Lower leg skin (tissue), 4 donors: ENCODE data around the gene SMIM31. TPM values are rescaled to one million over a fixed set of nuclear protein-coding genes. Genes with fewer than 3 reads are reported as not detected.

Experiments used
- DNase-seq, 2 donors: peaks; one replicate each; pipeline ENCODE4 v3.0.0-alpha.2; 2019; ENCODE audit warnings: low spot score in 2 of 2
- H3K4me3 ChIP-seq: fragments of 200-600 bp; sonication (generic); 2 replicates; pipeline ENCODE4 v1.5.1; 2017; ENCODE audit warnings: mild to moderate bottlenecking, low read depth; ENCODE audit not compliant: poor library complexity, severe bottlenecking
- POLR2A ChIP-seq, 2 donors: fragments of 450-650 bp; IDR thresholded peaks; one replicate each; pipeline ENCODE4 v1.6.1; 2016 to 2017; ENCODE audit warnings: antibody characterized with exemption in 2 of 2, mild to moderate bottlenecking in 1 of 2, moderate library complexity in 1 of 2
- WGBS, 2 donors: methylation state at CpG; one replicate each; pipeline ENCODE4 v1.1.5; 2018; 5-methylcytosine and 5-hydroxymethylcytosine counted together
- intact Hi-C: fragments of 100-400 bp; cut with DNase I; formaldehyde crosslinking; loops from one replicate; pipeline ENCODE4 v1.15.0; 2023; ENCODE audit warnings: low total_unique reads
- total RNA-seq, 4 donors: library from RNA; depleted of rRNA; stranded (reverse); fragments of >200 nt; gene quantifications; one replicate each; pipeline ENCODE4 v1.1.0, GENCODE V29; 2016
- TF ChIP-seq, protein P1 (sequence below), 3 donors: fragments of 450-650 bp; IDR thresholded peaks; one replicate each; pipeline ENCODE4 v1.5.1; 2016; ENCODE audit warnings: antibody characterized with exemption in 3 of 3, mild to moderate bottlenecking in 3 of 3, moderate library complexity in 2 of 3

Gene SMIM31
- total RNA-seq, 4 donors from 2014 or later = not detected

DNA sequence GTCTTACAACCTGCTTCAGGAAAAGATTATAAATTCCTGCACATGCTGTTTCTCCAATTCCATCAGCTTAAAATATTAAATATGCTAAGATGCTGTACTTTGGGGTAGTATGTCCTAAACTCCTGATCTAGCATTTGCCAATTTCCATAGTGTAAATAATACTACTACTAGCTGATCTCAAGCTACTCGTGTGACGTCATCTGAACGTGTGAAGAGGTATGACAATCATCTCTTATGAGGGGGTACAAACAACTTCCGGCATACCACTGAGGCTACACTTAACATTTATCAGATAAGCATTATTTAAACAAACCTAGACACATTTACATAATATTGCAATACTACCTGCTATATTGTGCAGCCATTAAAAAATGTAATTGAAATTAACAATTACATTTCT, 70.7 kb downstream of the SMIM31 start:
- DNase-seq = no peak
- no peak overlapping the region for H3K4me3 ChIP-seq
- intact Hi-C loops = no loop called here
- 86 to 96% methylated on average over 4 of the region's 4 CpGs for WGBS, 2 donors
- TF ChIP-seq, protein P1, sequence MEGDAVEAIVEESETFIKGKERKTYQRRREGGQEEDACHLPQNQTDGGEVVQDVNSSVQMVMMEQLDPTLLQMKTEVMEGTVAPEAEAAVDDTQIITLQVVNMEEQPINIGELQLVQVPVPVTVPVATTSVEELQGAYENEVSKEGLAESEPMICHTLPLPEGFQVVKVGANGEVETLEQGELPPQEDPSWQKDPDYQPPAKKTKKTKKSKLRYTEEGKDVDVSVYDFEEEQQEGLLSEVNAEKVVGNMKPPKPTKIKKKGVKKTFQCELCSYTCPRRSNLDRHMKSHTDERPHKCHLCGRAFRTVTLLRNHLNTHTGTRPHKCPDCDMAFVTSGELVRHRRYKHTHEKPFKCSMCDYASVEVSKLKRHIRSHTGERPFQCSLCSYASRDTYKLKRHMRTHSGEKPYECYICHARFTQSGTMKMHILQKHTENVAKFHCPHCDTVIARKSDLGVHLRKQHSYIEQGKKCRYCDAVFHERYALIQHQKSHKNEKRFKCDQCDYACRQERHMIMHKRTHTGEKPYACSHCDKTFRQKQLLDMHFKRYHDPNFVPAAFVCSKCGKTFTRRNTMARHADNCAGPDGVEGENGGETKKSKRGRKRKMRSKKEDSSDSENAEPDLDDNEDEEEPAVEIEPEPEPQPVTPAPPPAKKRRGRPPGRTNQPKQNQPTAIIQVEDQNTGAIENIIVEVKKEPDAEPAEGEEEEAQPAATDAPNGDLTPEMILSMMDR (IDR thresholded peaks at IDR 0.05) = no peak

DNA sequence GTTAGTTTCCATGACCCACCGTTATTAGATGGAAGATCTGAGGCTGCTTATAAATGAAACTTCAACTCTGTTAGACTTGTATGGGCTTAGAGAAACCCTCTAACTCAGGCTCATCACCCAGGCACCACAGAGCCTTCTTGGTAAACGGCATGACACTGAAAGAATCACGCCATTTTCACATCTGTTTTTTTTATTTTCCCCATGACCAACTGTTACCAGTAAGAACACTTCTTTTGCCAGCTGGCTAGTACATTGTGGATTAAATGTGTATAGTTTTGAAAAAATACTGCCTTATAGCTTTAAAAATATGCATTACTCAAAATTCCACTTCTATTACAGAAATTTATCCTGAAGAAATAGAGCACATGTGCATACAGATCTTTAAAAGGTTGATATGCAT, 75.0 kb downstream of the SMIM31 start:
- intact Hi-C loops = no loop called here
- WGBS, 2 donors = 68 to 79% methylated on average over 3 of the region's 3 CpGs
- H3K4me3 ChIP-seq = no peak overlapping the region
- no peak for DNase-seq
- TF ChIP-seq, protein P1 (IDR thresholded peaks at IDR 0.05) = no peak
- TF ChIP-seq POLR2A (IDR thresholded peaks at IDR 0.05) = no peak

DNA sequence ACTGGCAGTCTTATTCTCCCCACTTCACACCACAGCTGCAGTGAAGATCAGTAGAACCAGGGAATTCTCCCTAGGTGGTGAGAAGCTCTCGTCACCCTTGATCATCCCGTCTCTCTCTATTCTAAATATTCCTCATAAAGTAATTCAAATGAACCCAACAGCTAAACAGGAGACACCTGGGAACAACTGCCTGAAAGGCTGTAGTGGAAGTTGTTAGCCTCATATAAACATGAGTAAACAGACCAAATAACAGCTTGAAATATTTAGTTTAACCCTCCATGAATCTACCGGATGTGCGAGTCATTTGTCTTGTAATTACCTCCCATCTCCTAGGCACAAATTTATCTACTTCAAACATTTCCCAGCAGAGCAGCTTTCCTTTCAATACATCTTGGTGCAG, 92.6 kb downstream of the SMIM31 start:
- WGBS, 2 donors = 38 to 54% methylated on average over 4 of the region's 4 CpGs
- H3K4me3 ChIP-seq = no peak overlapping the region
- TF ChIP-seq POLR2A (IDR thresholded peaks at IDR 0.05) = no peak
- TF ChIP-seq, protein P1 (IDR thresholded peaks at IDR 0.05) = no peak
- intact Hi-C loops = no loop called here
- no peak for DNase-seq

DNA sequence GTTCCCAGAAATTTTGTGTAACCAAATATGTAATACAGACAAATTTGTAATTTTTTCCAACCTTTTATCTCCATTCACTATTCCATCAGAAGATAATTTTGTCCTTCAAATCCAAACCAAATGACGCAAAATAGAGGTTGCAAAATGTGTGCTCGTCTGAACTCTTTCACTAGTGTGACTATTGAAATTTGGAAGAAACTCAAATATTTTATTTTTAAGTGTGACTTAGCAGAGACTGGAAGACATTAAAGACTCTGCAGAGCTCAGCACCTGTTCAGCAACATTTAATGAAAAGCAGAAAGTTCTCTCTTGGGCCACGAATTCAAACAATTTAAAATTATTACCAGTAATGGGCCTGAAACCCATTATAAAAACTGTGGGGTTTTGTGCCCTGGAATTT, 93.1 kb downstream of the SMIM31 start:
- 49 to 51% methylated on average over 3 of the region's 3 CpGs for WGBS, 2 donors
- intact Hi-C loops = no loop called here

DNA sequence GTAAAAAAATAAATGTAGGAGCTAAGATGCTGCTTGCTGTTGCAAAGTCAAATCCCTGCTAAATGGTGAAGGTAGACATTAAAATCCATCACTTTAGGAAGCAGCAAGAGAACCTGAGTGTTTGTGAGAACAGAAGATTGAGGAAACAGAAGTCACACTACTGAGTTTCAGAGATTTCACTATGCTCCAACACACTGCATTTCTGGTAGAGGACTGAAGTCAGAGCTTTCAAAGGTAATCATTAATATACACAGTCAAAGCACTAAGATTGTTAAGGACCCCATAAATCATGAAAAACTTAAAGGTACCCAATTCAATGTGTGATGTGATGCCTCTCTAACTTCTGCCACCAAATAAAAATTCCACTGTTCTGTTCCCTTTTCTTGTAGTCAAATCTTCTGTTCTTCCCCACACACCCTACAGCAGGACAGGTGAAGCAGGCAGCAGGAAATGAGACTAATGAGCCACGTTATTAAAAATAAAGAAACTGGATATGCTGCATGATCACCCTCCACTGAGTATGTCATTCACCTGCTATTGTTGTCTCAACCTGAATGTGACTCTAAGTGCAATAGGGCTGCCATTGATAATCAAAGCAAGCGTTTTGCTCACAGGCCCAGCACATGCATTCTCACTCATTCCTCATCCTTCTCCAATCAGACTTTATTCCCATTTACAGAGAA, 94.2 kb downstream of the SMIM31 start:
- H3K4me3 ChIP-seq = no peak overlapping the region
- DNase-seq = no peak
- intact Hi-C loops = no loop called here
- WGBS, 2 donors = 53 to 74% methylated on average over 2 of the region's 2 CpGs
- no peak for TF ChIP-seq POLR2A (IDR thresholded peaks at IDR 0.05)
- TF ChIP-seq, protein P1 (IDR thresholded peaks at IDR 0.05) = no peak

More for the DNA sequence above, 93.1 kb downstream of the SMIM31 start:
- no peak overlapping the region for H3K4me3 ChIP-seq
- TF ChIP-seq, protein P1 (IDR thresholded peaks at IDR 0.05) = no peak
- no peak for TF ChIP-seq POLR2A (IDR thresholded peaks at IDR 0.05)
- DNase-seq = no peak

Other genes starting within 250 kb of the SMIM31 start
- gene APELA, start 123.0 kb downstream of the SMIM31 start, total RNA-seq = under 1 TPM in 2 of 4 donors, not detected in 2; 0.22 to 0.51 TPM
- not detected for gene TRIM61, start 223.5 kb downstream of the SMIM31 start, total RNA-seq